Neuronal stem cell (in vitro differentiated cells): ENCODE results near the gene CNTROB.

Experiments
- DNase-seq: peaks from one replicate; pipeline ENCODE4 v3.0.0-alpha.2; 2013; ENCODE audit warnings: low spot score
- H2AFZ ChIP-seq: one replicate; pipeline ENCODE4 v1.6.1; 2013; ENCODE audit warnings: mild to moderate bottlenecking, low read length, inconsistent platforms
- H2AK5ac ChIP-seq: 2 replicates; pipeline ENCODE4 v1.6.1; 2013; ENCODE audit warnings: low read depth, mild to moderate bottlenecking, inconsistent platforms, low read length, moderate library complexity, mixed read lengths
- H2BK120ac ChIP-seq: 2 replicates; pipeline ENCODE4 v1.6.1; 2013; ENCODE audit warnings: low read depth, mild to moderate bottlenecking, inconsistent platforms, low read length, moderate library complexity, mixed read lengths
- H2BK12ac ChIP-seq: one replicate; pipeline ENCODE4 v1.6.1; 2013; ENCODE audit warnings: low read length, inconsistent platforms
- H2BK15ac ChIP-seq: 2 replicates; pipeline ENCODE4 v1.6.1; 2013; ENCODE audit warnings: mild to moderate bottlenecking, low read length, inconsistent platforms, mixed read lengths
- H2BK5ac ChIP-seq: one replicate; pipeline ENCODE4 v1.6.1; 2013; ENCODE audit warnings: inconsistent platforms, mild to moderate bottlenecking, low read length, moderate library complexity
- H3K14ac ChIP-seq: one replicate; pipeline ENCODE4 v1.6.1; 2013; ENCODE audit warnings: low read length, inconsistent platforms
- H3K18ac ChIP-seq: 2 replicates; pipeline ENCODE4 v1.6.1; 2013; ENCODE audit warnings: low read length, inconsistent platforms
- H3K23ac ChIP-seq: 2 replicates; pipeline ENCODE4 v1.6.1; 2013; ENCODE audit warnings: low read depth, mild to moderate bottlenecking, mixed read lengths, low read length, inconsistent platforms; ENCODE audit not compliant: poor library complexity
- H3K27ac ChIP-seq: replicated peaks from 3 replicates; pipeline ENCODE4 v1.5.1; 2013; ENCODE audit warnings: low read length, inconsistent platforms
- H3K27me3 ChIP-seq, 3 experiments: 2 replicates each; pipeline ENCODE4 v1.6.1; 2013; ENCODE audit warnings: low read length in 3 of 3, mild to moderate bottlenecking in 2 of 3, inconsistent platforms in 1 of 3, low read depth in 1 of 3, mixed read lengths in 1 of 3, moderate library complexity in 1 of 3; ENCODE audit not compliant: control insufficient read depth in 3 of 3, insufficient read depth in 3 of 3
- H3K36me3 ChIP-seq, 2 donors: replicated peaks in 1 of 2; 2 replicates each; pipeline ENCODE4 v1.6.1; 2013; ENCODE audit warnings: low read length in 2 of 2; ENCODE audit not compliant: control insufficient read depth in 2 of 2, insufficient read depth in 2 of 2
- H3K4ac ChIP-seq: 2 replicates; pipeline ENCODE4 v1.6.1; 2013; ENCODE audit warnings: inconsistent platforms, mild to moderate bottlenecking, low read length, moderate library complexity
- H3K4me1 ChIP-seq, 2 donors: 1 replicate in 1 of 2; 2 replicates in 1 of 2; pipeline ENCODE4 v1.6.1; 2013; ENCODE audit warnings: low read length in 2 of 2, low read depth in 1 of 2; ENCODE audit not compliant: control insufficient read depth in 2 of 2, insufficient read depth in 1 of 2
- H3K4me2 ChIP-seq: one replicate; pipeline ENCODE4 v1.6.1; 2013; ENCODE audit warnings: mild to moderate bottlenecking, low read length, inconsistent platforms; ENCODE audit not compliant: insufficient read depth, poor library complexity, severe bottlenecking
- H3K4me3 ChIP-seq, 2 donors: 2 replicates each; pipeline ENCODE4 v1.5.1; 2013; ENCODE audit warnings: low read length in 2 of 2, mild to moderate bottlenecking in 2 of 2, inconsistent platforms in 1 of 2, moderate library complexity in 1 of 2
- H3K79me1 ChIP-seq: one replicate; pipeline ENCODE4 v1.6.1; 2013; ENCODE audit warnings: low read depth, mild to moderate bottlenecking, inconsistent platforms, low read length, moderate library complexity
- H3K9ac ChIP-seq: one replicate; pipeline ENCODE4 v1.6.1; 2013; ENCODE audit warnings: mild to moderate bottlenecking, low read depth, low read length, inconsistent platforms; ENCODE audit not compliant: poor library complexity
- H3K9me3 ChIP-seq, 2 donors: replicated peaks in 1 of 2; 2 replicates each; pipeline versions ENCODE3 to v1.6.1; 2013; ENCODE audit warnings: low read length in 2 of 2, mild to moderate bottlenecking in 2 of 2, inconsistent platforms in 1 of 2, low read depth in 1 of 2, mixed read lengths in 1 of 2, moderate library complexity in 1 of 2; ENCODE audit not compliant: control insufficient read depth in 2 of 2, insufficient read depth in 1 of 2
- H4K8ac ChIP-seq: one replicate; pipeline ENCODE4 v1.6.1; 2013; ENCODE audit warnings: low read depth, mild to moderate bottlenecking, inconsistent platforms, low read length, moderate library complexity
- H4K91ac ChIP-seq: one replicate; pipeline ENCODE4 v1.6.1; 2013; ENCODE audit warnings: low read length, low read depth, mild to moderate bottlenecking, inconsistent platforms; ENCODE audit not compliant: poor library complexity
- WGBS, 2 donors: extraction: QIAGEN DNeasy Blood & Tissue Kit; methylation state at CpG; one replicate each; pipeline ENCODE4 v1.1.7; 2013; ENCODE audit warnings: missing lambda C conversion rate in 2 of 2, mixed read lengths in 1 of 2; ENCODE audit not compliant: insufficient read length in 2 of 2, insufficient replicate concordance in 1 of 2; ENCODE audit errors: extremely low coverage in 2 of 2; 5-methylcytosine and 5-hydroxymethylcytosine counted together

The CNTROB gene

GRCh38 chr17:7897090-7897489 lies 34.9 kb upstream of the CNTROB start:
- no peak overlapping the region for H2BK5ac ChIP-seq
- H4K8ac ChIP-seq, result no peak overlapping the region
- H2BK12ac ChIP-seq, result no peak overlapping the region
- no peak overlapping the region for H3K4ac ChIP-seq
- no CpG with 5 or more reads among the region's 13 CpGs for WGBS, 2 donors
- H3K4me2 ChIP-seq, result no peak overlapping the region
- DNase-seq, result no peak
- no peak overlapping the region for H3K4me3 ChIP-seq
- no peak overlapping the region for H3K18ac ChIP-seq
- H3K79me1 ChIP-seq, result no peaks in the 10 kb centered on the region
- H4K91ac ChIP-seq, result no peak overlapping the region
- no peaks in the 10 kb centered on the region for H3K27me3 ChIP-seq
- no peak overlapping the region for H2BK120ac ChIP-seq
- H3K14ac ChIP-seq, result no peak overlapping the region
- no peak overlapping the region for H3K9ac ChIP-seq
- no peak overlapping the region for H3K23ac ChIP-seq
- no peak overlapping the region for H3K27ac ChIP-seq
- H3K4me1 ChIP-seq, result no peaks in the 10 kb centered on the region
- no peak overlapping the region for H2AFZ ChIP-seq
- H2AK5ac ChIP-seq, result no peak overlapping the region
- no peak overlapping the region for H2BK15ac ChIP-seq
- no peaks in the 10 kb centered on the region for H3K9me3 ChIP-seq
- H3K36me3 ChIP-seq, result peaks cover 16 to 89% of the 10 kb centered on the region in 2 donors

- H4K91ac ChIP-seq, result no peak overlapping the region
- no peak overlapping the region for H3K4me2 ChIP-seq
- H3K14ac ChIP-seq, result no peak overlapping the region
- WGBS, 2 donors, result no CpG with 5 or more reads among the region's 6 CpGs
- H3K9me3 ChIP-seq, result no peaks in the 10 kb centered on the region
- no peak overlapping the region for H2AK5ac ChIP-seq
- H3K23ac ChIP-seq, result no peak overlapping the region
- DNase-seq, result no peak
- H3K4me1 ChIP-seq, result peaks cover 0 to under 1% of the 10 kb centered on the region in 2 donors
- no peak overlapping the region for H3K4ac ChIP-seq
- no peak overlapping the region for H2AFZ ChIP-seq
- no peak overlapping the region for H3K27ac ChIP-seq
- H3K4me3 ChIP-seq, result no peak overlapping the region
- no peak overlapping the region for H3K18ac ChIP-seq
- no peak overlapping the region for H4K8ac ChIP-seq
- no peak overlapping the region for H3K9ac ChIP-seq
- H3K27me3 ChIP-seq, result no peaks in the 10 kb centered on the region
- no peak overlapping the region for H2BK15ac ChIP-seq
- H2BK120ac ChIP-seq, result no peak overlapping the region
- peaks cover 16 to 91% of the 10 kb centered on the region in 2 donors for H3K36me3 ChIP-seq
- no peak overlapping the region for H2BK5ac ChIP-seq
- H2BK12ac ChIP-seq, result no peak overlapping the region
- no peaks in the 10 kb centered on the region for H3K79me1 ChIP-seq
Measured at GRCh38 chr17:7897773-7898172, 34.2 kb upstream of the CNTROB start.

GRCh38 chr17:7903154-7904103 lies 28.6 kb upstream of the CNTROB start:
- Histone ChIP-seq H3K27ac (peak overlapping the region; percentile 59), H2BK12ac (no peak overlapping the region), H3K18ac (no peak overlapping the region), H3K79me1 (no peaks in the 10 kb centered on the region), H3K23ac (no peak overlapping the region), H3K4ac (no peak overlapping the region), H2AK5ac (no peak overlapping the region), H2BK120ac (no peak overlapping the region), H3K9me3 (no peaks in the 10 kb centered on the region), H3K4me1 (peaks cover 0 to 10% of the 10 kb centered on the region in 2 donors), H3K4me2 (no peak overlapping the region), H3K36me3 (peaks cover 18 to 97% of the 10 kb centered on the region in 2 donors), H2BK5ac (no peak overlapping the region), H4K8ac (no peak overlapping the region), H3K14ac (no peak overlapping the region), H3K27me3 (no peaks in the 10 kb centered on the region), H3K9ac (no peak overlapping the region), H3K4me3 (no peak overlapping the region), H2AFZ (no peak overlapping the region), H2BK15ac (no peak overlapping the region), H4K91ac (no peak overlapping the region)
- no peak for DNase-seq
- no CpG with 5 or more reads among the region's 22 CpGs for WGBS, 2 donors

GRCh38 chr17:7909089-7909488 lies 22.9 kb upstream of the CNTROB start:
- no peak overlapping the region for H3K4ac ChIP-seq
- no peak overlapping the region for H3K4me3 ChIP-seq
- DNase-seq, result no peak
- no peak overlapping the region for H2BK12ac ChIP-seq
- no peak overlapping the region for H4K91ac ChIP-seq
- H2BK15ac ChIP-seq, result no peak overlapping the region
- H4K8ac ChIP-seq, result no peak overlapping the region
- no peak overlapping the region for H2AFZ ChIP-seq
- H3K4me2 ChIP-seq, result no peak overlapping the region
- no peak overlapping the region for H3K23ac ChIP-seq
- no peaks in the 10 kb centered on the region for H3K27me3 ChIP-seq
- peaks cover 18 to 86% of the 10 kb centered on the region in 2 donors for H3K36me3 ChIP-seq
- no peak overlapping the region for H2AK5ac ChIP-seq
- H3K14ac ChIP-seq, result no peak overlapping the region
- no peak overlapping the region for H2BK5ac ChIP-seq
- H3K9me3 ChIP-seq, result no peaks in the 10 kb centered on the region
- H3K4me1 ChIP-seq, result peaks cover 0 to 1% of the 10 kb centered on the region in 2 donors
- no peak overlapping the region for H2BK120ac ChIP-seq
- H3K79me1 ChIP-seq, result no peaks in the 10 kb centered on the region
- no peak overlapping the region for H3K9ac ChIP-seq
- no CpG with 5 or more reads among the region's 29 CpGs for WGBS, 2 donors
- H3K27ac ChIP-seq, result no peak overlapping the region
- no peak overlapping the region for H3K18ac ChIP-seq
